ENCODE results near the gene SIGLEC8. TPM values are rescaled to one million over a fixed set of nuclear protein-coding genes. Genes with fewer than 3 reads are reported as not detected.

SIGLEC8 gene
- total and polyA plus RNA-seq, 9 of the 15 experiments (the other 6 are each of a cell fraction or from before 2014, with no cell fraction given) = 0.04 to 0.65 (median 0.39) TPM

GRCh38 chr19:51450730-51451307 lies 7.4 kb downstream of the SIGLEC8 start (continued):
- TF ChIP-seq CCNT2 (IDR thresholded peaks at IDR 0.05; ENCODE audit: borderline replicate concordance, extremely low read depth, insufficient read length, low read depth, low read length) (no peak), THRB (CRISPR knock-in tag; conservative IDR thresholded peaks at IDR 0.05) (no peak), ZNF12 (CRISPR knock-in tag; IDR thresholded peaks at IDR 0.05) (no peak), ZNF324 (CRISPR knock-in tag; IDR thresholded peaks at IDR 0.05) (no peak), ZHX1 (conservative IDR thresholded peaks at IDR 0.05; ENCODE audit: low read length) (no peak), RBM34 (IDR thresholded peaks at IDR 0.05; ENCODE audit: borderline replicate concordance, insufficient read depth, low read length) (no peak), ZFP36 (IDR thresholded peaks at IDR 0.05; ENCODE audit: low read depth, low read length, partially characterized antibody) (peak; percentile 64), ZNF609 (CRISPR knock-in tag; IDR thresholded peaks at IDR 0.05; ENCODE audit: borderline replicate concordance) (no peak), ZNF511 (CRISPR knock-in tag; IDR thresholded peaks at IDR 0.05) (no peak)

All from K562 (cell line).